Activated B cell treated with CpG ODN at 0.5 μM for 24 hours (primary cell): ENCODE measurements around the gene VWA7. TPM values are rescaled to one million over a fixed set of nuclear protein-coding genes. Genes with fewer than 3 reads are reported as not detected.
A peak's percentile ranks its signal among the peaks of the same experiment; 100 is the strongest.

Experiments
- ATAC-seq: fragments of 200-7000 bp; cut with Tn5 transposase; one replicate; pipeline ENCODE4 v1.10.0; 2021; ENCODE audit warnings: low read depth, mild to moderate bottlenecking, moderate library complexity
- CTCF ChIA-PET: fragments of 350-600 bp; sonication (Branson Sonifier 250); formaldehyde crosslinking; loops from one replicate; lab custom pipeline; 2021; ENCODE audit warnings: antibody characterized with exemption; lab: Charles Lee
- POLR2A ChIA-PET: fragments of 350-600 bp; sonication (Branson Sonifier 250); formaldehyde crosslinking; loops from one replicate; lab custom pipeline; 2021; ENCODE audit warnings: antibody characterized with exemption; lab: Charles Lee
- DNase-seq: peaks from one replicate; pipeline ENCODE4 v3.0.0; 2022
- H3K27ac Mint-ChIP-seq: one replicate; pipeline ENCODE4 v1.8.0; 2020; ENCODE audit warnings: mixed read lengths
- H3K27me3 Mint-ChIP-seq: one replicate; pipeline ENCODE4 v1.8.0; 2021; ENCODE audit warnings: mixed read lengths
- H3K36me3 Mint-ChIP-seq: one replicate; pipeline ENCODE4 v1.8.0; 2021; ENCODE audit warnings: low read depth, mixed read lengths
- H3K4me1 Mint-ChIP-seq: one replicate; pipeline ENCODE4 v1.8.0; 2021; ENCODE audit warnings: mixed read lengths
- H3K4me3 Mint-ChIP-seq: one replicate; pipeline ENCODE4 v1.8.0; 2020; ENCODE audit warnings: mild to moderate bottlenecking, mixed read lengths
- H3K9me3 Mint-ChIP-seq: one replicate; pipeline ENCODE4 v1.8.0; 2020; ENCODE audit warnings: mixed read lengths
- CTCF ChIP-seq: fragments of 200-600 bp; IDR thresholded peaks from one replicate; pipeline ENCODE4 v1.8.0; 2022; ENCODE audit warnings: antibody characterized with exemption, mild to moderate bottlenecking
- intact Hi-C: fragments of 100-400 bp; cut with micrococcal nuclease; formaldehyde crosslinking; loops from one replicate; pipeline ENCODE4 v1.15.1; 2024
- total RNA-seq: library from RNA; stranded (reverse); gene quantifications from 2 replicates; pipeline ENCODE4 v1.2.3, GENCODE V29; 2022

The VWA7 gene
- total RNA-seq, 1 donor from 2014 or later = 2.9 TPM

- no peaks in the 10 kb centered on the region for H3K27me3 Mint-ChIP-seq
- peaks cover 67% of the 10 kb centered on the region for H3K4me1 Mint-ChIP-seq
- H3K4me3 Mint-ChIP-seq = peak overlapping the region; percentile 42
- DNase-seq = no peak
- intact Hi-C loops = loop anchor here (1.0 kb wide), 1 partner anchor 244 kb away; the partner anchor contains the start of gene NFKBIL1
- no peak for TF ChIP-seq CTCF
- H3K27ac Mint-ChIP-seq = peak overlapping the region; percentile 72
- no peak for ATAC-seq
- ChIA-PET POLR2A (interaction anchor here (0.6 to 4.4 kb wide), 7 partner anchors 14 to 131 kb away, joined by 3 to 43 read pairs (median 7); partner anchors contain the start of genes C6orf47, CLIC1, LSM2 and MSH5), CTCF (interaction anchor here (0.6 to 1.6 kb wide), 10 partner anchors 9 to 208 kb away, joined by 3 to 8 read pairs (median 4); partner anchors contain the start of genes CLIC1, DDAH2, LSM2 and MSH5)
- no peaks in the 10 kb centered on the region for H3K9me3 Mint-ChIP-seq
- H3K36me3 Mint-ChIP-seq = peaks cover 45% of the 10 kb centered on the region
These were observed 14.4 kb upstream of the VWA7 start for GRCh38 chr6:31791324-31792089.

- ATAC-seq = no peak
These were observed 8.3 kb upstream of the VWA7 start for GRCh38 chr6:31785475-31785874.

GRCh38 chr6:31784098-31784925, 7.2 kb upstream of the VWA7 start:
- Mint-ChIP-seq H3K9me3 (no peaks in the 10 kb centered on the region), H3K4me1 (peaks cover 12% of the 10 kb centered on the region), H3K36me3 (peaks cover 60% of the 10 kb centered on the region), H3K27me3 (no peaks in the 10 kb centered on the region), H3K4me3 (no peak overlapping the region), H3K27ac (no peak overlapping the region)
- no peak for TF ChIP-seq CTCF
- ATAC-seq (no peak), DNase-seq (no peak)
- intact Hi-C loops = no loop called here
- POLR2A ChIA-PET = interaction anchor here (0.5 to 1.6 kb wide), 3 partner anchors 13 to 90 kb away, joined by 3 to 13 read pairs (median 4); partner anchors contain the start of gene MSH5
- CTCF ChIA-PET = no interaction called here

More at GRCh38 chr6:31785475-31785874, 8.3 kb upstream of the VWA7 start:
- Mint-ChIP-seq H3K4me3 (no peak overlapping the region), H3K27me3 (no peaks in the 10 kb centered on the region), H3K4me1 (peaks cover 21% of the 10 kb centered on the region), H3K36me3 (peaks cover 56% of the 10 kb centered on the region), H3K9me3 (no peaks in the 10 kb centered on the region), H3K27ac (no peak overlapping the region)
- ChIA-PET POLR2A (interaction anchor here (1.3 kb wide), 1 partner anchor 10 kb away, joined by 5 read pairs; the partner anchor contains the start of gene VARS1), CTCF (no interaction called here)
- intact Hi-C loops = no loop called here
- no peak for TF ChIP-seq CTCF
- DNase-seq = no peak

- ChIA-PET POLR2A (interaction anchor here (0.8 kb wide), 1 partner anchor 145 kb away, joined by 4 read pairs; no protein-coding TSS in a partner anchor), CTCF (no interaction called here)
- peaks cover 67% of the 10 kb centered on the region for H3K36me3 Mint-ChIP-seq
- H3K9me3 Mint-ChIP-seq = no peaks in the 10 kb centered on the region
- H3K27ac Mint-ChIP-seq = no peak overlapping the region
- DNase-seq = no peak
- no peak for TF ChIP-seq CTCF
- peaks cover 5% of the 10 kb centered on the region for H3K4me1 Mint-ChIP-seq
- intact Hi-C loops = no loop called here
- H3K4me3 Mint-ChIP-seq = no peak overlapping the region
- H3K27me3 Mint-ChIP-seq = no peaks in the 10 kb centered on the region
- no peak for ATAC-seq
These were observed 5.2 kb upstream of the VWA7 start for GRCh38 chr6:31782126-31782855.
